Endodermal cell (in vitro differentiated cells): ENCODE measurements around the gene UBAP2. TPM values are rescaled to one million over a fixed set of nuclear protein-coding genes. Genes with fewer than 3 reads are reported as not detected.
A peak's percentile ranks its signal among the peaks of the same experiment; 100 is the strongest.

Source experiments
- DNase-seq: peaks from one replicate; pipeline ENCODE4 v3.0.0-alpha.2; 2017
- H3K27ac ChIP-seq: 2 replicates; pipeline ENCODE4 v1.5.1; 2013; ENCODE audit warnings: mild to moderate bottlenecking, low read depth, low read length, moderate library complexity
- H3K27me3 ChIP-seq: 2 replicates; pipeline ENCODE4 v1.6.1; 2013; ENCODE audit warnings: mild to moderate bottlenecking, low read length, moderate library complexity; ENCODE audit not compliant: insufficient read depth, control insufficient read depth, poor library complexity, severe bottlenecking
- H3K36me3 ChIP-seq: 2 replicates; pipeline ENCODE4 v1.7.0; 2013; ENCODE audit warnings: mild to moderate bottlenecking, low read length, moderate library complexity; ENCODE audit not compliant: control insufficient read depth, insufficient read depth
- H3K4me1 ChIP-seq: one replicate; pipeline ENCODE4 v1.7.0; 2013; ENCODE audit warnings: low read length; ENCODE audit not compliant: control insufficient read depth, insufficient read depth
- H3K4me3 ChIP-seq: 2 replicates; pipeline ENCODE4 v1.5.1; 2013; ENCODE audit warnings: mild to moderate bottlenecking, low read length, moderate library complexity
- H3K9ac ChIP-seq: 2 replicates; pipeline ENCODE4 v1.6.1; 2013; ENCODE audit warnings: mild to moderate bottlenecking, low read length, moderate library complexity; ENCODE audit not compliant: poor library complexity, severe bottlenecking; ENCODE audit errors: extremely low read depth
- H3K9me3 ChIP-seq: 2 replicates; pipeline ENCODE4 v1.6.1; 2013; ENCODE audit warnings: mild to moderate bottlenecking, low read length, moderate library complexity; ENCODE audit not compliant: control insufficient read depth
- H3K27ac Mint-ChIP-seq: 2 replicates; pipeline ENCODE4 v1.8.0; 2020; ENCODE audit warnings: mixed read lengths
- H3K27me3 Mint-ChIP-seq: 2 replicates; pipeline ENCODE4 v1.8.0; 2021; ENCODE audit warnings: mild to moderate bottlenecking, mixed read lengths; ENCODE audit not compliant: insufficient read depth
- H3K36me3 Mint-ChIP-seq: 2 replicates; pipeline ENCODE4 v1.8.0; 2020; ENCODE audit warnings: low read depth, mixed read lengths
- H3K4me1 Mint-ChIP-seq: 2 replicates; pipeline ENCODE4 v1.8.0; 2020; ENCODE audit warnings: mixed read lengths
- H3K4me3 Mint-ChIP-seq: 2 replicates; pipeline ENCODE4 v1.8.0; 2020; ENCODE audit warnings: mild to moderate bottlenecking, moderate library complexity, mixed read lengths
- H3K9me3 Mint-ChIP-seq: 2 replicates; pipeline ENCODE4 v1.8.0; 2020; ENCODE audit warnings: mild to moderate bottlenecking, mixed read lengths
- WGBS, 2 experiments: methylation state at CpG; one replicate each; pipeline versions ENCODE4 v1.1.5 to v1.1.7; 2013; ENCODE audit warnings: missing lambda C conversion rate in 2 of 2, mixed read lengths in 1 of 2; ENCODE audit not compliant: insufficient coverage in 1 of 2, insufficient read length in 1 of 2; 5-methylcytosine and 5-hydroxymethylcytosine counted together
- total RNA-seq, 2 donors: library from RNA; stranded (reverse); fragmentation: NEBNext Ultra II Directional in 1 of 2; extraction: Animal tissue kit (Norgen Biotek cat#: 25700) in 1 of 2; gene quantifications; 2 replicates in 1 of 2; 3 replicates in 1 of 2; pipeline ENCODE4 v1.2.1, GENCODE V29; 2021
- TF ChIP-seq, protein P1 (sequence below): fragments of 200-600 bp; sonication (generic); conservative IDR thresholded peaks from 2 replicates; pipeline ENCODE4 v1.5.0; 2021; ENCODE audit warnings: antibody characterized with exemption, mild to moderate bottlenecking

UBAP2 gene
- total RNA-seq, 2 donors from 2014 or later = 60.9 to 82.1 TPM

DNA sequence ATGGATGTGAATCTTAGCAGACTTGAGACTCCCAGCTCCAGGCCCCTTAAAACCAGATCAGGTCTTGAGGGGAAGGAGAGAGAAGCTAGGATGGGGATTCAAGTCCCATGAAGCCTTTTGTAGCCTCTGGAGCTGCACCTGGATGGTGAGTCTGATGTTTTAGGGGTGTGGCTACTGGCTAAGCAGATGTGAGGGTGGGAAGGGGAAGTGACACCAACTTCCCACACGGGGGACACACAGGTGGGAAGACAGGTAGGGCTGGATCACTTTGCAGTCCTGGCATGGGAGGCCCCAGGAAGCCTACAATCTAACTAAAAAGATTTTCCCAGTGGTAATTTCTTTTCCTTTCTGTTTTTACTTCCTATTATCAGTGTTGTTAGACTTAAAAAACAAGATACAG, 38.7 kb upstream of the UBAP2 start:
- no peak overlapping the region for H3K4me3 ChIP-seq
- Mint-ChIP-seq H3K27me3 (no peaks in the 10 kb centered on the region), H3K4me3 (no peak overlapping the region), H3K36me3 (peaks cover 57% of the 10 kb centered on the region), H3K4me1 (no peaks in the 10 kb centered on the region), H3K9me3 (no peaks in the 10 kb centered on the region), H3K27ac (no peak overlapping the region)
- H3K4me1 ChIP-seq = peaks cover 3% of the 10 kb centered on the region
- H3K27me3 ChIP-seq = no peaks in the 10 kb centered on the region
- no peak overlapping the region for H3K9ac ChIP-seq
- H3K9me3 ChIP-seq = no peaks in the 10 kb centered on the region
- no peak for DNase-seq
- peaks cover 61% of the 10 kb centered on the region for H3K36me3 ChIP-seq
- TF ChIP-seq, protein P1, sequence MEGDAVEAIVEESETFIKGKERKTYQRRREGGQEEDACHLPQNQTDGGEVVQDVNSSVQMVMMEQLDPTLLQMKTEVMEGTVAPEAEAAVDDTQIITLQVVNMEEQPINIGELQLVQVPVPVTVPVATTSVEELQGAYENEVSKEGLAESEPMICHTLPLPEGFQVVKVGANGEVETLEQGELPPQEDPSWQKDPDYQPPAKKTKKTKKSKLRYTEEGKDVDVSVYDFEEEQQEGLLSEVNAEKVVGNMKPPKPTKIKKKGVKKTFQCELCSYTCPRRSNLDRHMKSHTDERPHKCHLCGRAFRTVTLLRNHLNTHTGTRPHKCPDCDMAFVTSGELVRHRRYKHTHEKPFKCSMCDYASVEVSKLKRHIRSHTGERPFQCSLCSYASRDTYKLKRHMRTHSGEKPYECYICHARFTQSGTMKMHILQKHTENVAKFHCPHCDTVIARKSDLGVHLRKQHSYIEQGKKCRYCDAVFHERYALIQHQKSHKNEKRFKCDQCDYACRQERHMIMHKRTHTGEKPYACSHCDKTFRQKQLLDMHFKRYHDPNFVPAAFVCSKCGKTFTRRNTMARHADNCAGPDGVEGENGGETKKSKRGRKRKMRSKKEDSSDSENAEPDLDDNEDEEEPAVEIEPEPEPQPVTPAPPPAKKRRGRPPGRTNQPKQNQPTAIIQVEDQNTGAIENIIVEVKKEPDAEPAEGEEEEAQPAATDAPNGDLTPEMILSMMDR = peak; percentile 28
- no peak overlapping the region for H3K27ac ChIP-seq
- WGBS, 2 experiments = 100% methylated on average over 1 of the region's 1 CpG; no CpG with 5 or more reads in 1 of the 2 experiments

DNA sequence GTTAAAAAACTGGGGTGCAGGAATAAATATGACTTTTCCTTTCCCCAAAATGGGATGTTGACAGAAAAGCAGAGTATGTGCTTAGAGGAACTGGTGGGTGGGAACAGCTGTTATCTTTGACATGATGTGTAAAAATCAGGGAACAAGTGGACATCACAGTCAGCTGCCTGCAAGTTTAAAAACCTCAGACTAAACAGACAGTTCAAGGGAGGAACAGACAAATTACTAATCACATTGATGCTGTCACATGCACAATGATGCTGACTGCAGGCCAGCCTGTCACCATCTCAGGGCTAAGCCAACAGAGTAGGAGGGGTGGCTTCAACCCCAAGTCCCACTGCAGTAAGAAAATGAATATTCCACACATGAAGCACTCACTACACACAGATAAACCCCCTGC, 38.2 kb upstream of the UBAP2 start:
- Mint-ChIP-seq H3K4me3 (no peak overlapping the region), H3K27me3 (no peaks in the 10 kb centered on the region), H3K4me1 (no peaks in the 10 kb centered on the region), H3K9me3 (no peaks in the 10 kb centered on the region), H3K27ac (no peak overlapping the region), H3K36me3 (peaks cover 53% of the 10 kb centered on the region)
- DNase-seq = no peak
- Histone ChIP-seq H3K9ac (no peak overlapping the region), H3K27ac (no peak overlapping the region), H3K27me3 (no peaks in the 10 kb centered on the region), H3K4me3 (no peak overlapping the region), H3K4me1 (peaks cover 3% of the 10 kb centered on the region), H3K36me3 (peaks cover 57% of the 10 kb centered on the region), H3K9me3 (no peaks in the 10 kb centered on the region)
- TF ChIP-seq, protein P1 = no peak

DNA sequence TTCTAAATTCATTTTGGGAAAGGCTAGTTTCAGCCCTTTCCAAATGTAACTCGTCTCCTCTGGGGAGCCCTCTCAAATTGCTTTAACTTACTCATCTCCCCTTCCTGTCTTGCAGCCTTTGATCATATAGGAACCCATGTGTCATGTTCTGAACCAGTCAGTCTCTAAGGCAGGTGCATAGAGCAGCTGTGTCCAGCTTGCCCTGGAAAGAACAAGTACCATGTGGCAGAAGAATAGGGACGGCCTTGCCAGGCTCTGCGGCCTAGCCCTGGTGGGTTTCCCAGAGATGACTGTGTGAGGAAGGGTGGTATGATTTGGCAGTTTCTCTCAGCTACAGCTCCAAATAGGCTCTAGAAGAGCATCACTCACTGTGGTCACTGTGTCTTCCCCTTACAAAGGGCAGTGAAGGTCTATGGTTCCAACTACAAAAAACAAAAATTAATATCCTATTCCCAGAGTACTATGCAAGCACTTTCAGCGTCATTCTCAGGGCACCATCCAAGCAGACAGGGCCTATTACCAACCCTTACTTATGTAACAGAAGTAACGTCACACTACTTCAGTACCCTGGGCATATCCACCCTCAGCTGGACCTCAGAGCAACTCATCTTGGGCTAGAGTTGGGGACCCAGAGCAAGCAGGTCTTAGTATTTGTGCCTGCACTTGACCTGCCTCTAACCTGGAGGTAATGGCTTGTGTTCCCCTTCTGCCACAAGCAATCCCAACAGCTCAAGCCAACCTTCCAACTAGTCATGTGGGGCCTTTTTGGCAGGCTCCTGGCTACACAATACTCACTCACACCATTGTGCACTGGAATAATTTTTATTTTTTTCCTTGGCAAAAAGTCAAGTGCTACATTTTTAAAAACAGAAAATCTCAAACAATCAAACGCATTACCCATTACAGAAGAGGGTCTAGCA, 37.2 kb upstream of the UBAP2 start:
- DNase-seq = no peak
- Mint-ChIP-seq H3K4me1 (no peaks in the 10 kb centered on the region), H3K27ac (peak overlapping the region; percentile 5), H3K36me3 (peaks cover 45% of the 10 kb centered on the region), H3K9me3 (no peaks in the 10 kb centered on the region), H3K4me3 (no peak overlapping the region), H3K27me3 (no peaks in the 10 kb centered on the region)
- H3K4me1 ChIP-seq = peaks cover 3% of the 10 kb centered on the region
- H3K4me3 ChIP-seq = no peak overlapping the region
- H3K27ac ChIP-seq = peak overlapping the region; percentile 29
- whole genome bisulfite sequencing, 2 experiments = 89 to 100% methylated on average over 3 to 6 of the region's 6 CpGs
- TF ChIP-seq, protein P1 = no peak
- H3K9me3 ChIP-seq = no peaks in the 10 kb centered on the region
- H3K27me3 ChIP-seq = no peaks in the 10 kb centered on the region
- no peak overlapping the region for H3K9ac ChIP-seq
- peaks cover 51% of the 10 kb centered on the region for H3K36me3 ChIP-seq
